ENCODE data around the gene SEMA6A. TPM values are rescaled to one million over a fixed set of nuclear protein-coding genes. Genes with fewer than 3 reads are reported as not detected.

SEMA6A gene
- total and polyA plus RNA-seq, 9 of the 15 experiments (the other 6 are each of a cell fraction or from before 2014, with no cell fraction given) = 0.04 to 0.42 (median 0.18) TPM; not detected in 5

GRCh38 chr5:116534964-116535651, 39.5 kb downstream of the SEMA6A start:
- BruUV-seq (replicated peaks) = no TSS peak
- Histone ChIP-seq H3K79me2 (ENCODE audit: control insufficient read depth, insufficient read depth, low read length) (no peaks in the 10 kb centered on the region), H3K9me3 (replicated peaks; ENCODE audit: control insufficient read depth, insufficient read depth, low read depth, low read length) (no peaks in the 10 kb centered on the region), H2AFZ (ENCODE audit: low read depth, low read length) (no peak overlapping the region), H3K4me3 (no peak overlapping the region), H3K4me2 (ENCODE audit: insufficient read depth, low read length) (no peak overlapping the region), H3K27me3 (ENCODE audit: control insufficient read depth in 2 of 2, insufficient read depth in 2 of 2, low read length in 2 of 2) (no peaks in the 10 kb centered on the region; a peak in 1 of 5 replicates), H3K36me3 (ENCODE audit: control insufficient read depth, insufficient read depth, low read length) (no peaks in the 10 kb centered on the region), H3K4me1 (replicated peaks in 1 of 2; ENCODE audit: control insufficient read depth in 2 of 2, insufficient read depth in 2 of 2, low read length in 2 of 2) (no peaks in the 10 kb centered on the region), H3K9ac (ENCODE audit: insufficient read depth in 1 of 2, low read depth in 2 of 2, low read length in 2 of 2) (no peak overlapping the region), H3K9me1 (ENCODE audit: control insufficient read depth, insufficient read depth, low read length) (no peaks in the 10 kb centered on the region), H3K27ac (ENCODE audit: extremely low read depth, low read depth, low read length) (no peak overlapping the region), H4K20me1 (replicated peaks; ENCODE audit: control insufficient read depth, insufficient read depth, low read length) (no peaks in the 10 kb centered on the region)
- intact Hi-C loops (cut with micrococcal nuclease) = no loop called here
- ChIA-PET CTCF (ENCODE audit: low intra/inter-chr PET ratio) (no interaction called here), POLR2A (interaction anchor here (0.7 kb wide), 1 partner anchor 125 kb away, joined by 3 read pairs; no protein-coding TSS in a partner anchor)
- in situ Hi-C loops (cut with MboI) = no loop called here
- no peak for DNase-seq (ENCODE audit: extremely low read depth in 1 of 4, low spot score in 3 of 4)
- TF ChIP-seq NCOA2 (IDR thresholded peaks at IDR 0.05; ENCODE audit: partially characterized antibody in 2 of 2) = no peak
- no peak for TF ChIP-seq ZBTB9 (CRISPR knock-in tag; IDR thresholded peaks at IDR 0.05)
- no peak for TF ChIP-seq HOXB6 (CRISPR knock-in tag; IDR thresholded peaks at IDR 0.05; ENCODE audit: borderline replicate concordance)
- TF ChIP-seq RB1 (IDR thresholded peaks at IDR 0.05; ENCODE audit: low read depth) = no peak
- TF ChIP-seq CLOCK (CRISPR knock-in tag; IDR thresholded peaks at IDR 0.05; ENCODE audit: borderline replicate concordance) = no peak
- TF ChIP-seq THAP7 (CRISPR knock-in tag; IDR thresholded peaks at IDR 0.05) = no peak
- TF ChIP-seq RBM34 (IDR thresholded peaks at IDR 0.05; ENCODE audit: borderline replicate concordance, insufficient read depth, low read length) = no peak
- no peak for TF ChIP-seq C11orf30 (IDR thresholded peaks at IDR 0.05; ENCODE audit: low read depth)
- WGBS (ENCODE audit: insufficient coverage, low coverage, missing lambda C conversion rate) = 10% methylated on average over 2 of the region's 2 CpGs
- no peak for ATAC-seq
- FAIRE-seq = no peak

All from K562 (cell line).